Colonic mucosa (tissue), 4 donors: Measurements from ENCODE around the gene OR13C8. TPM values are rescaled to one million over a fixed set of nuclear protein-coding genes. Genes with fewer than 3 reads are reported as not detected.
"Not testable (repeated sequence)": the region's sequence is repeated elsewhere in the genome, so short reads cannot be mapped to it uniquely, and the experiment has no call there.

Source experiments
- DNase-seq: peaks from one replicate; pipeline ENCODE4 v3.0.0-alpha.2; 2020
- H3K27ac ChIP-seq: fragments of 200-600 bp; one replicate; pipeline ENCODE4 v1.8.0; 2021
- H3K27me3 ChIP-seq: fragments of 200-600 bp; one replicate; pipeline ENCODE4 v1.8.0; 2021
- H3K36me3 ChIP-seq: fragments of 200-600 bp; one replicate; pipeline ENCODE4 v1.8.0; 2021
- H3K4me1 ChIP-seq: fragments of 200-600 bp; one replicate; pipeline ENCODE4 v1.8.0; 2021; ENCODE audit warnings: mild to moderate bottlenecking
- H3K4me3 ChIP-seq: fragments of 200-600 bp; one replicate; pipeline ENCODE4 v1.8.0; 2021
- H3K9ac ChIP-seq, 2 donors: one replicate each; pipeline ENCODE4 v1.7.0; 2013; ENCODE audit warnings: control low read depth in 2 of 2, low read depth in 2 of 2, low read length in 2 of 2
- H3K9me3 ChIP-seq: fragments of 200-600 bp; one replicate; pipeline ENCODE4 v1.8.0; 2021
- CTCF ChIP-seq: fragments of 200-600 bp; IDR thresholded peaks from one replicate; pipeline ENCODE4 v1.8.0; 2022; ENCODE audit warnings: antibody characterized with exemption, mild to moderate bottlenecking
- intact Hi-C: fragments of 100-400 bp; cut with DNase I; formaldehyde crosslinking; loops from one replicate; pipeline ENCODE4 v1.14.1; 2022
- total RNA-seq, 2 donors: library from RNA; stranded (reverse); fragmentation: NEBNext Ultra II Directional in 1 of 2; extraction: Animal tissue kit (Norgen Biotek cat#: 25700) in 1 of 2; gene quantifications; one replicate each; pipeline ENCODE4 v1.2.1, GENCODE V29; 2021
- donor health status: healthy.
- donor health status: DM: no; HTN: no; CAD: no.
- donor health status: DM: no; HTN: no; CAD: no.

Gene OR13C8
- not detected for total RNA-seq

- H3K4me3 ChIP-seq, result no peak within 1 kb of the TSS
- no peak for TF ChIP-seq CTCF
- H3K27me3 ChIP-seq, result no peaks in the 10 kb centered on the region
- H3K4me1 ChIP-seq, result no peaks in the 10 kb centered on the region
- DNase-seq, result no peak
- no peak within 1 kb of the TSS for H3K27ac ChIP-seq
- intact Hi-C loops, result no loop called here
- no peaks in the 10 kb centered on the region for H3K9me3 ChIP-seq
- no peaks in the 10 kb centered on the region for H3K36me3 ChIP-seq
- H3K9ac ChIP-seq, result no peak within 1 kb of the TSS
Observed at GRCh38 chr9:104568868-104569267, at the start of gene OR13C8. OR13C8 (plus strand) TSS chr9:104569168; CDS start chr9:104569168, 0 bp downstream.

GRCh38 chr9:104520241-104520640 is 48.7 kb upstream of the OR13C8 start:
- intact Hi-C loops, H3K9me3 ChIP-seq, H3K4me1 ChIP-seq, H3K36me3 ChIP-seq, H3K4me3 ChIP-seq, H3K9ac ChIP-seq, H3K27me3 ChIP-seq, H3K27ac ChIP-seq, DNase-seq: not testable (repeated sequence)

- Histone ChIP-seq H3K36me3 (no peaks in the 10 kb centered on the region), H3K27ac (no peak within 1 kb of the TSS), H3K9ac (no peak within 1 kb of the TSS), H3K4me3 (no peak within 1 kb of the TSS), H3K9me3 (no peaks in the 10 kb centered on the region), H3K27me3 (no peaks in the 10 kb centered on the region), H3K4me1 (no peaks in the 10 kb centered on the region)
- TF ChIP-seq CTCF, result no peak
- no peak for DNase-seq
- intact Hi-C loops, result no loop called here
Observed at GRCh38 chr9:104527109-104527508, 41.9 kb upstream of the OR13C8 start, which contains the start of gene OR13C4. OR13C4 (minus strand) TSS chr9:104527209; CDS start chr9:104527209, 0 bp downstream.

GRCh38 chr9:104536756-104537155 is 32.2 kb upstream of the OR13C8 start, which contains the start of gene OR13C3:
OR13C3 (minus strand) TSS chr9:104536856; CDS start chr9:104536723, 133 bp downstream.
- Histone ChIP-seq H3K27ac (no peak within 1 kb of the TSS), H3K36me3 (no peaks in the 10 kb centered on the region), H3K9ac (no peak within 1 kb of the TSS), H3K9me3 (no peaks in the 10 kb centered on the region), H3K4me3 (no peak within 1 kb of the TSS), H3K4me1 (no peaks in the 10 kb centered on the region), H3K27me3 (no peaks in the 10 kb centered on the region)
- intact Hi-C loops, result no loop called here
- TF ChIP-seq CTCF, result no peak
- no peak for DNase-seq

- Histone ChIP-seq H3K4me1 (no peaks in the 10 kb centered on the region), H3K4me3 (no peak overlapping the region), H3K9me3 (no peaks in the 10 kb centered on the region), H3K27ac (no peak overlapping the region), H3K27me3 (no peaks in the 10 kb centered on the region), H3K36me3 (no peaks in the 10 kb centered on the region), H3K9ac (no peak overlapping the region)
- intact Hi-C loops, result no loop called here
- no peak for TF ChIP-seq CTCF
- DNase-seq, result no peak
Observed at GRCh38 chr9:104539275-104539674, 29.7 kb upstream of the OR13C8 start.

- intact Hi-C loops, result no loop called here
- Histone ChIP-seq H3K27me3 (no peaks in the 10 kb centered on the region), H3K4me1 (no peaks in the 10 kb centered on the region), H3K9ac (no peak overlapping the region), H3K9me3 (no peaks in the 10 kb centered on the region), H3K4me3 (no peak overlapping the region), H3K36me3 (no peaks in the 10 kb centered on the region), H3K27ac (no peak overlapping the region)
- DNase-seq, result no peak
- no peak for TF ChIP-seq CTCF
Observed at GRCh38 chr9:104544644-104545043, 24.3 kb upstream of the OR13C8 start.
